ENCODE results near the gene SLC9A1. TPM values are rescaled to one million over a fixed set of nuclear protein-coding genes. Genes with fewer than 3 reads are reported as not detected.

SLC9A1 gene
- total and polyA plus RNA-seq, 4 donors, result 4.5 to 24.9 (median 13.8) TPM

GRCh38 chr1:27101054-27101491, 53.9 kb downstream of the SLC9A1 start:
- H3K4me1 ChIP-seq (ENCODE audit: control insufficient read depth in 1 of 2, insufficient read depth in 2 of 2, low read length in 2 of 2), result no peaks in the 10 kb centered on the region
- H3K27me3 ChIP-seq (ENCODE audit: control insufficient read depth in 1 of 2, insufficient read depth in 2 of 2, low read length in 1 of 2), result no peaks in the 10 kb centered on the region
- H3K36me3 ChIP-seq (ENCODE audit: control insufficient read depth in 1 of 2, insufficient read depth in 2 of 2, low read length in 1 of 2), result peaks cover 0 to 2% of the 10 kb centered on the region in 2 donors
- intact Hi-C loops (cut with DNase I), result loop anchor here (1.0 to 10.0 kb wide), 3 partner anchors 183 to 294 kb away; partner anchors contain the start of gene GPR3 (in 1 of the 2)
- no peak for ATAC-seq (ENCODE audit: low FRiP score)
- DNase-seq, result no peak
- no peak overlapping the region for H3K4me3 ChIP-seq (ENCODE audit: low read length in 2 of 2)
- H3K27ac ChIP-seq (ENCODE audit: low read depth in 1 of 2, low read length in 2 of 2), result no peak overlapping the region
- no peaks in the 10 kb centered on the region for H3K9me3 ChIP-seq (ENCODE audit: control insufficient read depth, low read length)
- WGBS, 2 donors, result 92 to 94% methylated on average over 10 to 11 of the region's 11 CpGs

DNA sequence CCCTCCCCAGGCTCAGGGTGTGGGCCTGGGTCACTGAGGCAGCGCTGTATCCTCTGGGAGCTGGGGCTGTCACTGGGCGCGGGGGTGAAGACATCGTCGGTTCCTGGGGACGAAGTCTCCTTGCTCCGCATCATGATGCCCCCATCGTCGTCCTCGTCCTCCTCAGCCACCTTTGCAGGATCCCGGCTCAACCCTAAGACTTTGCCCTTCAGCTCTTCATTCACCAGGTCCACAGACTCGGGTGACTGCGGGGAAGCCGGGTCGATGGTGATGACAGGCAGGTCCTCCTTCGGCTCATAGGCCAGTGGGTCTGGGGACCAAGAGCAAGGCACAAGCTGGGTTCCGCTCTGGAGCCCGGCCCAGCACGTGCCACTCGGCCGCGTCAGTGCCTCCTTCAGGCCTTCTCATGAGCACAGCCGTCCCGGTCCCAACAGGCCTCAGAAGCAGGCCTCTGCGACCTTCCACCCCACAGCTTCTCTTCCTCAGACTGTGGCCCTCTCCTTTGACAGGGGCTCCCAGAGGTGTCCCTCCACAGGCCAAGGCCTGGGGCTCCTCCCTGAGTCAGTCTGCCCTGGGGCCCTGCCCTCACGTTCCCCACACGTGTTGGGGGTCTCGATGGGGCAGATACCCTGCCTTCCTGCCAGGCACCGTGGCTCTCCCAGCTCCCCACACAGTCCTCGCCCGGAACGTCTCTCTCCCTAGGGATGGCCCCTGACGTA, 54.4 kb downstream of the SLC9A1 start:
- no peak overlapping the region for H3K27ac ChIP-seq (ENCODE audit: low read depth in 1 of 2, low read length in 2 of 2)
- DNase-seq, result peak in 1 of 2 donors; percentile 49
- ATAC-seq (ENCODE audit: low FRiP score), result no peak
- no peaks in the 10 kb centered on the region for H3K9me3 ChIP-seq (ENCODE audit: control insufficient read depth, low read length)
- intact Hi-C loops (cut with DNase I), result loop anchor here (1.0 to 10.0 kb wide), 3 partner anchors 184 to 294 kb away; partner anchors contain the start of gene GPR3 (in 1 of the 2)
- H3K27me3 ChIP-seq (ENCODE audit: control insufficient read depth in 1 of 2, insufficient read depth in 2 of 2, low read length in 1 of 2), result no peaks in the 10 kb centered on the region
- no peaks in the 10 kb centered on the region for H3K4me1 ChIP-seq (ENCODE audit: control insufficient read depth in 1 of 2, insufficient read depth in 2 of 2, low read length in 2 of 2)
- H3K36me3 ChIP-seq (ENCODE audit: control insufficient read depth in 1 of 2, insufficient read depth in 2 of 2, low read length in 1 of 2), result no peaks in the 10 kb centered on the region
- H3K4me3 ChIP-seq (ENCODE audit: low read length in 2 of 2), result no peak overlapping the region
- 82 to 86% methylated on average over 33 of the region's 33 CpGs for WGBS, 2 donors

DNA sequence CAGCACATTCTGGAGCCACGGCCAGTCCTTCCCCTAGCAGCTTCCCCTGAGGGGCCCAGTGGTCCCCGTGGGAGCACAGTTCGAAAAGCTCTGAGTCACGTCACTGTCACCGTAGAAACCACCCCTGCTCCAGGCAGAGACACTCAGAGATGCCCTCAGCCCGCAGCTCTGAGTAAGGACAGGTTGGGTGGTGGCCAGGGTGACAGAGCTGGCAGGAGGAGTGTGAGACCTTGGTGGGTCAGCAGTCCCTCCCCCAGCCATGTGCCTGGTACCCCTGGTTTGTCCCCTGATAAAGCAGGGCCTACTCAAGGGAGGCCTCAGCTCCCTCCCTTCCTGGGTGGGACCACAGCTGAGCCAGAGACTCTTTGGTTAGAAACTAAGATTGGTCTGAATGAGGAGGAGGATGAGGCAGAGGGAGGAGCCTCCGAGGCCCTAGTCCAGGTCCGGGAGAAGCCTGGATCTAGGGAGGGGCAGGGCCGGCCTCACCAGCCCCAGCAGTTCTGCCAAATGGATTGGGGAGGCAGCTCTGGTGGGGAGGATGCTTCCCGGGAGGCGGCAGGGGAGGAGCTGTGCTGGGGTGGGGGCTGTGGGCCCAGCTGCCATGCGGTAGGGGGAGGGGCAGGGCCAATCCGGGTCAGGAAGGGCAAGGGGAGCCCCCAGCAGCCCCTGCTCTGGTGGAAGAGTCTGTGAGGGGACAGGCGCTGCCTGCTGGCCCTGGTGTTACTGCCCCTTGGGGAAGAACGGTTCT, 55.2 kb downstream of the SLC9A1 start:
- no peaks in the 10 kb centered on the region for H3K27me3 ChIP-seq (ENCODE audit: control insufficient read depth in 1 of 2, insufficient read depth in 2 of 2, low read length in 1 of 2)
- H3K27ac ChIP-seq (ENCODE audit: low read depth in 1 of 2, low read length in 2 of 2), result peak overlapping the region in 1 of 2 donors; percentile 12
- ATAC-seq (ENCODE audit: low FRiP score) (peak; percentile 72), DNase-seq (peak; percentile 82 to 92)
- H3K36me3 ChIP-seq (ENCODE audit: control insufficient read depth in 1 of 2, insufficient read depth in 2 of 2, low read length in 1 of 2), result no peaks in the 10 kb centered on the region
- no peaks in the 10 kb centered on the region for H3K9me3 ChIP-seq (ENCODE audit: control insufficient read depth, low read length)
- H3K4me1 ChIP-seq (ENCODE audit: control insufficient read depth in 1 of 2, insufficient read depth in 2 of 2, low read length in 2 of 2), result no peaks in the 10 kb centered on the region
- no peak overlapping the region for H3K4me3 ChIP-seq (ENCODE audit: low read length in 2 of 2)
- intact Hi-C loops (cut with DNase I), result loop anchor here (2.0 to 10.0 kb wide), 6 partner anchors 55 to 295 kb away; partner anchors contain the start of genes GPR3 (in 1 of the 2) and KDF1 (in 1 of the 2)
- WGBS, 2 donors, result 19 to 20% methylated on average over 15 of the region's 15 CpGs

- Histone ChIP-seq H3K4me3 (ENCODE audit: low read length in 2 of 2) (no peak overlapping the region), H3K27me3 (ENCODE audit: control insufficient read depth in 1 of 2, insufficient read depth in 2 of 2, low read length in 1 of 2) (no peaks in the 10 kb centered on the region), H3K27ac (ENCODE audit: low read depth in 1 of 2, low read length in 2 of 2) (peak overlapping the region in 1 of 2 donors; percentile 8), H3K9me3 (ENCODE audit: control insufficient read depth, low read length) (no peaks in the 10 kb centered on the region), H3K4me1 (ENCODE audit: control insufficient read depth in 1 of 2, insufficient read depth in 2 of 2, low read length in 2 of 2) (no peaks in the 10 kb centered on the region), H3K36me3 (ENCODE audit: control insufficient read depth in 1 of 2, insufficient read depth in 2 of 2, low read length in 1 of 2) (no peaks in the 10 kb centered on the region)
- ATAC-seq (ENCODE audit: low FRiP score), result peak; percentile 46
- WGBS, 2 donors, result 16 to 18% methylated on average over 4 of the region's 4 CpGs
- peak in 1 of 2 donors; percentile 69 for DNase-seq
- intact Hi-C loops (cut with DNase I), result loop anchor here (2.0 to 10.0 kb wide), 4 partner anchors 54 to 134 kb away; partner anchors contain the start of gene KDF1 (in 1 of the 2)
Observed at GRCh38 chr1:27099135-27099586, 55.8 kb downstream of the SLC9A1 start.

- H3K27ac ChIP-seq (ENCODE audit: low read depth in 1 of 2, low read length in 2 of 2), result peak overlapping the region in 1 of 2 donors; percentile 8
- WGBS, 2 donors, result 10 to 19% methylated on average over 14 of the region's 14 CpGs
- DNase-seq (peak in 1 of 2 donors; percentile 58), ATAC-seq (ENCODE audit: low FRiP score) (peak; percentile 1)
- H3K9me3 ChIP-seq (ENCODE audit: control insufficient read depth, low read length), result no peaks in the 10 kb centered on the region
- H3K4me3 ChIP-seq (ENCODE audit: low read length in 2 of 2), result no peak overlapping the region
- no peaks in the 10 kb centered on the region for H3K27me3 ChIP-seq (ENCODE audit: control insufficient read depth in 1 of 2, insufficient read depth in 2 of 2, low read length in 1 of 2)
- no peaks in the 10 kb centered on the region for H3K36me3 ChIP-seq (ENCODE audit: control insufficient read depth in 1 of 2, insufficient read depth in 2 of 2, low read length in 1 of 2)
- H3K4me1 ChIP-seq (ENCODE audit: control insufficient read depth in 1 of 2, insufficient read depth in 2 of 2, low read length in 2 of 2), result no peaks in the 10 kb centered on the region
- intact Hi-C loops (cut with DNase I), result loop anchor here (2.0 to 10.0 kb wide), 4 partner anchors 54 to 134 kb away; partner anchors contain the start of gene KDF1 (in 1 of the 2)
Observed at GRCh38 chr1:27098431-27099134, 56.3 kb downstream of the SLC9A1 start.

- Histone ChIP-seq H3K4me1 (ENCODE audit: control insufficient read depth in 1 of 2, insufficient read depth in 2 of 2, low read length in 2 of 2) (no peaks in the 10 kb centered on the region), H3K36me3 (ENCODE audit: control insufficient read depth in 1 of 2, insufficient read depth in 2 of 2, low read length in 1 of 2) (no peaks in the 10 kb centered on the region), H3K4me3 (ENCODE audit: low read length in 2 of 2) (no peak overlapping the region), H3K9me3 (ENCODE audit: control insufficient read depth, low read length) (no peaks in the 10 kb centered on the region), H3K27ac (ENCODE audit: low read depth in 1 of 2, low read length in 2 of 2) (no peak overlapping the region), H3K27me3 (ENCODE audit: control insufficient read depth in 1 of 2, insufficient read depth in 2 of 2, low read length in 1 of 2) (no peaks in the 10 kb centered on the region)
- peak; percentile 88 for ATAC-seq (ENCODE audit: low FRiP score)
- intact Hi-C loops (cut with DNase I), result loop anchor here (1.0 to 10.0 kb wide), 4 partner anchors 53 to 133 kb away; partner anchors contain the start of gene KDF1 (in 1 of the 2)
- 5 to 8% methylated on average over 5 of the region's 5 CpGs for WGBS, 2 donors
- peak; percentile 85 to 91 for DNase-seq
Observed at GRCh38 chr1:27097484-27097917, 57.4 kb downstream of the SLC9A1 start.

- intact Hi-C loops (cut with DNase I), result loop anchor here in 1 of 2 donors (5.0 to 10.0 kb wide), 2 partner anchors 98 to 131 kb away; partner anchors contain the start of gene KDF1
- H3K4me3 ChIP-seq (ENCODE audit: low read length in 2 of 2), result no peak overlapping the region
- H3K9me3 ChIP-seq (ENCODE audit: control insufficient read depth, low read length), result no peaks in the 10 kb centered on the region
- DNase-seq (no peak), ATAC-seq (ENCODE audit: low FRiP score) (no peak)
- H3K4me1 ChIP-seq (ENCODE audit: control insufficient read depth in 1 of 2, insufficient read depth in 2 of 2, low read length in 2 of 2), result no peaks in the 10 kb centered on the region
- WGBS, 2 donors, result 82 to 89% methylated on average over 2 of the region's 2 CpGs
- H3K27me3 ChIP-seq (ENCODE audit: control insufficient read depth in 1 of 2, insufficient read depth in 2 of 2, low read length in 1 of 2), result no peaks in the 10 kb centered on the region
- no peaks in the 10 kb centered on the region for H3K36me3 ChIP-seq (ENCODE audit: control insufficient read depth in 1 of 2, insufficient read depth in 2 of 2, low read length in 1 of 2)
- H3K27ac ChIP-seq (ENCODE audit: low read depth in 1 of 2, low read length in 2 of 2), result no peak overlapping the region
Observed at GRCh38 chr1:27095576-27095975, 59.3 kb downstream of the SLC9A1 start.

GRCh38 chr1:27092888-27093287, 62.0 kb downstream of the SLC9A1 start:
- intact Hi-C loops (cut with DNase I), result loop anchor here in 1 of 2 donors (10.0 kb wide), 1 partner anchor 128 kb away; the partner anchor contains the start of gene KDF1
- Histone ChIP-seq H3K4me3 (ENCODE audit: low read length in 2 of 2) (no peak overlapping the region), H3K4me1 (ENCODE audit: control insufficient read depth in 1 of 2, insufficient read depth in 2 of 2, low read length in 2 of 2) (no peaks in the 10 kb centered on the region), H3K27ac (ENCODE audit: low read depth in 1 of 2, low read length in 2 of 2) (no peak overlapping the region), H3K36me3 (ENCODE audit: control insufficient read depth in 1 of 2, insufficient read depth in 2 of 2, low read length in 1 of 2) (no peaks in the 10 kb centered on the region), H3K9me3 (ENCODE audit: control insufficient read depth, low read length) (no peaks in the 10 kb centered on the region), H3K27me3 (ENCODE audit: control insufficient read depth in 1 of 2, insufficient read depth in 2 of 2, low read length in 1 of 2) (no peaks in the 10 kb centered on the region)
- DNase-seq (no peak), ATAC-seq (ENCODE audit: low FRiP score) (no peak)
- 91 to 92% methylated on average over 3 of the region's 3 CpGs for WGBS, 2 donors
